ENCODE results near the gene KIF3A.

- TF ChIP-seq RAD21 (conservative IDR thresholded peaks at IDR 0.05) = no peak
- TF ChIP-seq CTCF (IDR thresholded peaks at IDR 0.05; ENCODE audit: poor library complexity, severe bottlenecking) = no peak
- no peak for TF ChIP-seq EZH2 (IDR thresholded peaks at IDR 0.05; ENCODE audit: borderline replicate concordance, insufficient read depth, low read length, poor library complexity, severe bottlenecking)
- no peak for TF ChIP-seq POLR2AphosphoS5 (IDR thresholded peaks at IDR 0.05)
- TF ChIP-seq EP300 (conservative IDR thresholded peaks at IDR 0.05; ENCODE audit: poor library complexity, severe bottlenecking) = no peak
Observed at GRCh38 chr5:132744659-132745058, 7.3 kb upstream of the KIF3A start.

Data from neural cell (in vitro differentiated cells).